ENCODE results near the gene ZFYVE28. TPM values are rescaled to one million over a fixed set of nuclear protein-coding genes. Genes with fewer than 3 reads are reported as not detected.

The ZFYVE28 gene
- total and polyA plus RNA-seq, 10 of the 15 experiments (the other 5 are each of a cell fraction or from before 2014, with no cell fraction given) = 0.06 to 1.9 (median 0.22) TPM; not detected in 1

DNA sequence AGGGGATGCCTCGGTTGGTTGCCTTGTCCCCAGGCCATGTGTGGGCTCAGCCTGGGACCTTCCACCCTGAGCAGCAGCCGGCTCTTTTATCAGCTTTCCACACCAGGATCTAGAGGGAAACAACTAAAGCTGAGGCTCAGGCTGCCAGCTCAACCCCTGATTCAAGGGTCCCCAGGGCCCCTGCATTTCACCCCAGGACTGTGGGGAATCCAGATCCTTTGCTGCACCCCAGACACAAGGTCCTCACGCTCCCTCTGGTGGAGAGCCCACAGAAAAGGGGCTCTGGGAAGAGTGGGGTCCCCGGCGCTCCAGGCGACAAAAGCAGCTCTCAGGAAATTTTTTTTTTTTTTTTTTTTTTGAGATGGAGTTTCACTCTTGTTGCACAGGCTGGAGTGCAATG, 64.3 kb downstream of the ZFYVE28 start:
- CTCF ChIA-PET = interaction anchor here (1.1 to 1.6 kb wide), 3 partner anchors 99 to 134 kb away, joined by 3 to 18 read pairs (median 4); no protein-coding TSS in a partner anchor
- FAIRE-seq = no peak
- peak; percentile 31; the same call in 1 of the 3 replicates for ATAC-seq
- no peak overlapping the region for H3K27ac ChIP-seq (ENCODE audit: control insufficient read depth, insufficient read depth)
- H3K9ac ChIP-seq (ENCODE audit: control insufficient read depth, insufficient read depth, low read length) = no peak overlapping the region
- no peaks in the 10 kb centered on the region for H3K79me2 ChIP-seq (ENCODE audit: control insufficient read depth, insufficient read depth, low read length)
- RAD21 ChIA-PET (ENCODE audit: unreplicated experiment) = interaction anchor here (1.3 kb wide), 1 partner anchor 65 kb away, joined by 3 read pairs; the partner anchor contains the start of genes CFAP99 and ZFYVE28
- BruUV-seq (replicated peaks) = no TSS peak
- H3K4me3 ChIP-seq = no peak overlapping the region
- no peaks in the 10 kb centered on the region for H4K20me1 ChIP-seq (ENCODE audit: control insufficient read depth, insufficient read depth)
- WGBS (ENCODE audit: insufficient coverage, insufficient replicate concordance, low lambda C conversion rate, missing lambda C conversion rate) = 38% methylated on average over 6 of the region's 6 CpGs
- DNase-seq (ENCODE audit: low read depth, low spot score) = no peak
- intact Hi-C loops (cut with micrococcal nuclease; ENCODE audit: unreplicated experiment) = loop anchor here (1.0 kb wide), 1 partner anchor 134 kb away; no protein-coding TSS in a partner anchor
- H3K4me2 ChIP-seq (ENCODE audit: control insufficient read depth, insufficient read depth) = no peak overlapping the region
- no peaks in the 10 kb centered on the region for H3K4me1 ChIP-seq (ENCODE audit: control insufficient read depth, insufficient read depth, low read length)
- POLR2A ChIA-PET = no interaction called here
- in situ Hi-C loops (cut with MboI) = no loop called here
- H3K36me3 ChIP-seq (ENCODE audit: control insufficient read depth in 2 of 2, insufficient read depth in 2 of 2, low read length in 1 of 2) = no peaks in the 10 kb centered on the region
- H3K9me3 ChIP-seq (replicated peaks; ENCODE audit: control insufficient read depth, insufficient read depth, low read length) = no peaks in the 10 kb centered on the region
- no peak overlapping the region for H2AFZ ChIP-seq (ENCODE audit: control insufficient read depth, low read depth, low read length)
- TF ChIP-seq ZNF207 (IDR thresholded peaks at IDR 0.05; ENCODE audit: borderline replicate concordance) (no peak), SMAD1 (IDR thresholded peaks at IDR 0.05; ENCODE audit: low read depth, partially characterized antibody) (no peak), DPF2 (IDR thresholded peaks at IDR 0.05) (no peak), SMC3 (IDR thresholded peaks at IDR 0.05; ENCODE audit: borderline replicate concordance, low read length) (peak; percentile 9; the same call in 1 of the 2 replicates), RAD21 (IDR thresholded peaks at IDR 0.05; ENCODE audit: insufficient read depth, low read depth, low read length) (peak; percentile 45; the same call in 1 of the 2 replicates), GATAD2B (conservative IDR thresholded peaks at IDR 0.05; ENCODE audit: low read depth) (no peak), NRF1 (conservative IDR thresholded peaks at IDR 0.05; ENCODE audit: low read depth, low read length) (no peak)
- TF ChIP-seq, protein P1, sequence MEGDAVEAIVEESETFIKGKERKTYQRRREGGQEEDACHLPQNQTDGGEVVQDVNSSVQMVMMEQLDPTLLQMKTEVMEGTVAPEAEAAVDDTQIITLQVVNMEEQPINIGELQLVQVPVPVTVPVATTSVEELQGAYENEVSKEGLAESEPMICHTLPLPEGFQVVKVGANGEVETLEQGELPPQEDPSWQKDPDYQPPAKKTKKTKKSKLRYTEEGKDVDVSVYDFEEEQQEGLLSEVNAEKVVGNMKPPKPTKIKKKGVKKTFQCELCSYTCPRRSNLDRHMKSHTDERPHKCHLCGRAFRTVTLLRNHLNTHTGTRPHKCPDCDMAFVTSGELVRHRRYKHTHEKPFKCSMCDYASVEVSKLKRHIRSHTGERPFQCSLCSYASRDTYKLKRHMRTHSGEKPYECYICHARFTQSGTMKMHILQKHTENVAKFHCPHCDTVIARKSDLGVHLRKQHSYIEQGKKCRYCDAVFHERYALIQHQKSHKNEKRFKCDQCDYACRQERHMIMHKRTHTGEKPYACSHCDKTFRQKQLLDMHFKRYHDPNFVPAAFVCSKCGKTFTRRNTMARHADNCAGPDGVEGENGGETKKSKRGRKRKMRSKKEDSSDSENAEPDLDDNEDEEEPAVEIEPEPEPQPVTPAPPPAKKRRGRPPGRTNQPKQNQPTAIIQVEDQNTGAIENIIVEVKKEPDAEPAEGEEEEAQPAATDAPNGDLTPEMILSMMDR (IDR thresholded peaks at IDR 0.05 in 2 of 3, conservative IDR thresholded peaks at IDR 0.05 in 1 of 3; ENCODE audit: control insufficient read depth in 2 of 3, extremely low read depth in 1 of 3, insufficient read depth in 1 of 3, low read depth in 3 of 3, low read length in 3 of 3) = peak; percentile 28 to 31 (median 28); a peak in 5 of 6 replicates
- SMC1A ChIA-PET (ENCODE audit: uncharacterized antibody, unreplicated experiment) = interaction anchor here (0.7 to 0.8 kb wide), 2 partner anchors 72 to 134 kb away, joined by 3 read pairs; no protein-coding TSS in a partner anchor
- H3K27me3 ChIP-seq (replicated peaks in 1 of 2; ENCODE audit: control insufficient read depth in 2 of 2, insufficient read depth in 2 of 2, low read length in 1 of 2) = no peaks in the 10 kb centered on the region

Data from GM12878 (cell line).